Measurements from ENCODE around the gene COX5A.

- TF ChIP-seq CTCF (IDR thresholded peaks at IDR 0.05): no peak
- TF ChIP-seq POLR2A (IDR thresholded peaks at IDR 0.05): no peak
These were observed 47.3 kb downstream of the COX5A start for GRCh38 chr15:74890665-74890960.
